Retinal pigment epithelial cell (primary cell): ENCODE results near the gene PRLHR.
A peak's percentile ranks its signal among the peaks of the same experiment; 100 is the strongest.

Experiments
- DNase-seq: peaks from one replicate; pipeline ENCODE4 v3.0.0-alpha.2; 2010; ENCODE audit warnings: low read depth
- H3K4me3 ChIP-seq: 2 replicates; pipeline ENCODE4 v1.5.1; 2011; ENCODE audit warnings: mild to moderate bottlenecking, low read length, control low read depth, moderate library complexity
- TF ChIP-seq, protein P1 (sequence below): conservative IDR thresholded peaks from 2 replicates; pipeline ENCODE4 v1.5.1; 2011; ENCODE audit warnings: low read depth, low read length, control low read depth, inconsistent platforms

PRLHR gene

DNA sequence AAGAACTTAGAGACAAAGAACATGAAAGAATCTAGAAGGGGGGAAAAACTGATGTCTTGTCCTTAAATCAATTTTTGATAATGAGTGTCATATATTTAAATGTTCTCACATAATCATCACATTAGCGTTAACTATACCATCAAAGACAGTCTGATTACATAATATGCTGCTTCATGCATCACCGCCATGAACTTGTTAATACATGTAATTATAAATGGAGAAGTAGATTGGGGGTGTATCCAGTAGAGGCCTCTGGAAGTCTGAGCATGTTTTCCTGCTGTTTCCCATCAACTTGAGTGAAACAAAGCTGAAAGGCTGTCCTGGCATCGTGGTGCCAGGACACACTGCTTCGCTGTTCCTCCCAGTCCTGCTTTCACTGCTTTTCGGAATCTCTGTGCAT is 48.2 kb downstream of the PRLHR start:
- no peak overlapping the region for H3K4me3 ChIP-seq
- TF ChIP-seq, protein P1, sequence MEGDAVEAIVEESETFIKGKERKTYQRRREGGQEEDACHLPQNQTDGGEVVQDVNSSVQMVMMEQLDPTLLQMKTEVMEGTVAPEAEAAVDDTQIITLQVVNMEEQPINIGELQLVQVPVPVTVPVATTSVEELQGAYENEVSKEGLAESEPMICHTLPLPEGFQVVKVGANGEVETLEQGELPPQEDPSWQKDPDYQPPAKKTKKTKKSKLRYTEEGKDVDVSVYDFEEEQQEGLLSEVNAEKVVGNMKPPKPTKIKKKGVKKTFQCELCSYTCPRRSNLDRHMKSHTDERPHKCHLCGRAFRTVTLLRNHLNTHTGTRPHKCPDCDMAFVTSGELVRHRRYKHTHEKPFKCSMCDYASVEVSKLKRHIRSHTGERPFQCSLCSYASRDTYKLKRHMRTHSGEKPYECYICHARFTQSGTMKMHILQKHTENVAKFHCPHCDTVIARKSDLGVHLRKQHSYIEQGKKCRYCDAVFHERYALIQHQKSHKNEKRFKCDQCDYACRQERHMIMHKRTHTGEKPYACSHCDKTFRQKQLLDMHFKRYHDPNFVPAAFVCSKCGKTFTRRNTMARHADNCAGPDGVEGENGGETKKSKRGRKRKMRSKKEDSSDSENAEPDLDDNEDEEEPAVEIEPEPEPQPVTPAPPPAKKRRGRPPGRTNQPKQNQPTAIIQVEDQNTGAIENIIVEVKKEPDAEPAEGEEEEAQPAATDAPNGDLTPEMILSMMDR, result no peak
- no peak for DNase-seq

DNA sequence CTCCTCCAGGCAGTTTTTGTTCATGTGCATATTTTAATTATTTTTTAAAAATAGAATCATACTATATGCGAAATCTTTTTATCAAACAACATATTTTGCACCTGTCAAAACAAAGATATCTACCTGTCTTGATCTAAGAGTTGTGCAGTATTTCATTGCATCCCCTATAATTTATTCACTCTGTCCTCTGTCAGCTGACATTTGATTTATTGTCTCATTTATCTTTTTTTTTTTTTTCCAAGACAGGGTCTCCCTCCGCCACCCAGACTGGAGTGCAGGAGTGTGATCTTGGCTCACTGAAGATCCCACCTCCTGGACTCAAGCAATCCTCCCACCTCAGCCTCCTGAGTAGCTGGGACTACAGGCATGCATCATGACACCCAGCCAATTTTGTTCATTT is 49.0 kb downstream of the PRLHR start:
- DNase-seq, result no peak
- no peak overlapping the region for H3K4me3 ChIP-seq
- TF ChIP-seq, protein P1, result no peak

DNA sequence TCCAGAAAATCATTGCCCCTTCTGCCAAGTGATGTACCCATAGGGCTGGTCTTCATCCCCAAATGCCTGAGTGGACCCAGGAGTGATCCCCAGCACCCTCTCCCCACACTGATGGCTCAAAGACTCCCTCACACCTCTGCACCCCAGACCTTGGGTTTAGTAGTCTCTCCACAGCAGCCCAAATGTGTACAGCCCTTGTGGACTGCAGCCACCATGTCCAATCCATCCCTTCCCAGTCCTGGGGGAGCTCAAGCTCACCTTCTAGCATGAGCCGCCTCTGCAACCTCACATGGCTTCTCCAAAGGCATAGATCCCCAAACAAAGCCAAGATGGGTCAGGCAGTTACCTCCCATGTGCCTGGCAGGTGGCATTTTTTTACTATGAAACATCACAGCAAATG is 50.1 kb downstream of the PRLHR start:
- TF ChIP-seq, protein P1, result no peak
- no peak overlapping the region for H3K4me3 ChIP-seq
- no peak for DNase-seq

DNA sequence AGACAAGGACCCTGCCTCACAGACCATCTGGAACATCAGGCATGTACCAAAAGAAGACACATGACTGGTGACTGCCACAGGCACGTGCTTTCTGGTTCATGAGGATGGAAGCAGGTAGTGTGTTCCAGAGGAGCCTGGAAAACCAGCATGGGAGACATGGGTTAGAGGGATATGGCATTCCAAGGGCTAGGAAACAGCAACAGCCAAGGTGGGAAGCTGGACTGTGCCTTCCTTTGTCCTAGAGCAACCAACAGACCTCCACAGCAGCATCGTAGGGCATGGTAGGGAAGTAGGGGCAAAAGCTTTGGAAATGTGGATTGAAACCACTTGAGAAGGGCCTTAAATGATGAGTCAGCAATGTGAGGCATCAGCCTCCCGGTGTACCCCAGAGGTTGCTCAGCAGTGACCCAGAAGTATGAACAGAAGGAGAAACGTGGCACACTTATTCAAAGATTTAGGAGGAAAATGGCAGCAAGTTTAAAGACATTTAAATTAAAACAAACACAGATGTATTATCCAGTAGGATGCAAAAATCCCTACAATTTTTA is 51.0 kb downstream of the PRLHR start:
- no peak for DNase-seq
- H3K4me3 ChIP-seq, result no peak overlapping the region
- TF ChIP-seq, protein P1, result no peak

DNA sequence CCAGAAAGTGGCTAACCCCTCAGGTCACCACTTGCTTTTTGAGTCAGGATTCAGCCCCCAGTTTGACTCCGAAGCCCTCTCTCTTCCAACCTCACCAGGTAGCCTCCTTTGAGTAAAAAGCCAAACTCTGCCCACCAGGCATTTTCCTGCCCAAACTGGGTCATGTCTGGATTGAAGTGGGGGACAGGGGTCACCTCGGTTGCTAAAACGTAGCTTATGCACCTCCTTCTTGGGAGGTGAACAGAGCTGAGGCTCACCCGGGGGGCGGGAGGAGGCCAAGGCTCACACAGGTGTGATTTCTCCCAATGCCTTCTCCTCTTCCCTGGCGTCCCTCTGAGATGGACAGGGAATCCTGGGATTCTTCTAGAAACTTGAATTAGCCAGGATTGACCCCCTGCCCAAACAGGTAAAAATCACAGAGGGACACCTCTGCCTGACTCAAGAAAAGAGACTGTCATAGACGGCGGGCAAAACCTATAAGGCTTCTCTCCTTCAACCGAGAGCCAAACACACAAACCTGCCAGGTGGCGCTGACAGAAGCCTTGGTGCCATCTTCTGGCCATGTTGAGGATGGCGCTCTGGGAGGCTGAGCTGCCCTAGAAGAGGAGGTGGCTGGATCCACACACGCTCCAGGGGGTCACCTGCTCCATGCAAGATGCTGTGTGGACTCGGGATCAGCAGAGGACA is 51.6 kb downstream of the PRLHR start:
- no peak for DNase-seq
- TF ChIP-seq, protein P1, result peak; percentile 76
- no peak overlapping the region for H3K4me3 ChIP-seq

DNA sequence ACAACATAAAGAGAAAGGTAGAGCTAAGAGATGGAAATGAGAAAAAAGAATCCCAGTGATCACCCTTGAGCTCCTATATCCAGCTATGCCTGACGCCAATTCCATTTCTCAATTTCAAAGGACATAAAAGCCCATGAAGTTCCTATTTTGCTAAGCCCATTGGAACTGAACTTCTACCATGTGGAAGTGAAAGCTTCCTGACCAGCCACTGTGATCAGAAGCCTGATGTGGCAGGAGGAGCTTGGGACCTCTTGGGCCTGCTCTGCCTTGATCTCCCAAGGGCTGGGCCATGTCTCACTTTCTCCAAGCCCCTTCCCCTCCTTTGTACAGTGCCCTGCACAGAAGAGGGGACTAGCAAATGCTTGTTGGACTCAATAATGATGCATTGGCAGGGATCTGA is 52.7 kb downstream of the PRLHR start:
- no peak for DNase-seq
- H3K4me3 ChIP-seq, result no peak overlapping the region
- TF ChIP-seq, protein P1, result no peak

DNA sequence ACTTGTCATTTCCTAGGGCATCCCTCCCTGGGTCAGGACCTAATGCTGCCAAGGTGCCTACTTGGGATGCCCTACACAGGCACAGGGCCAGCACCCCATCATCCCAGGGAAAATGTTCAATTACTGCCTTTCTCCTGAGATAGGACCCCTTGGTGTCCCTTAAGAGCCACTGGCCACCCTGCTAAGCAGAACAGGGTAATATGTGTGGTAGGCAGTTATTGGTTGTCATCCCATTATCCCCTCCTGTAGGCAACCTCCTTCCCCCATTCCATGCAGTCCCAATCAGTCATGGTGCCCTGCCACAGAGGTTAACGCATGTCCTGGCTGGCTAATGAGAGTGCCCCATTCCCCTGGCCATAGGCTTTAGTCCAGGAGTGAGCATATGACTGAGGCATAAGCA is 53.2 kb downstream of the PRLHR start:
- no peak overlapping the region for H3K4me3 ChIP-seq
- TF ChIP-seq, protein P1, result no peak
- no peak for DNase-seq
